ENCODE data around the gene HOXD4.

Gene HOXD4

DNA sequence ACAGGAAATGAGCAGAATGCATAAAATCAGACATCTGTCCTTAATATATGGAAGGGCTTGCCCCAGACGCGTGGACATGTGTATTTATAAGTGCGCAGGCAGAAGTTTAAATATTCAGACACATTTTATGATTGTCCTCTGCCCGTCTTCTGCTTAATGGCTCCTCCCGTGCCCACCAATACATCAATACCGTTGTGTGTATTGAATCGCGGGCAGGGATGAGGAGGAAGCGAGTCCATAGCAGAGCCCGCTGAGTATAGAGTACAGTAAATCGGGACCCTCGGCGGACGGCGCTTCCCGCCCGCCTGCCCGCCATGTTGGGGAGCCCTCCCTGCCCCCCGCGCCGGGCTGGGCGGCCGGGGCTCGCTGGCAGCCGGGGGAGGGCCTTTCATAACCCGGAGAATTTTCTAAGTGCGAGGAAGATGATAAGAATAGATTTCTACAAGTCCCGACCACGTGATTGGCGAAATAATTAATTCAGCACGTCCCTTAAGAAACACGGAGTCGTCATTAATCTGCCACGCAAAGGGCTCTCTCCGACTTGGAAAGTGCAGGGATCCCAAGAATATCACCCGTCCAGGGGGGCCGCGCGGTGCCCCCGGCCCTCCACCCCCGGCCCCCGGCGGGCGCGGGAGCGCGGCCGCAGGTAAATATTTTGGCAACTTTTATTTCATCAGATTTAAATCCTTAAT, 5.6 kb downstream of the HOXD4 start, which contains the start of gene HOXD3:
HOXD3 (plus strand) TSS at position 501 of the 692 bp plus-strand sequence. CDS start 11,808 bp downstream, outside the sequence.
- DNase-seq (ENCODE audit: low read depth) = no peak

DNA sequence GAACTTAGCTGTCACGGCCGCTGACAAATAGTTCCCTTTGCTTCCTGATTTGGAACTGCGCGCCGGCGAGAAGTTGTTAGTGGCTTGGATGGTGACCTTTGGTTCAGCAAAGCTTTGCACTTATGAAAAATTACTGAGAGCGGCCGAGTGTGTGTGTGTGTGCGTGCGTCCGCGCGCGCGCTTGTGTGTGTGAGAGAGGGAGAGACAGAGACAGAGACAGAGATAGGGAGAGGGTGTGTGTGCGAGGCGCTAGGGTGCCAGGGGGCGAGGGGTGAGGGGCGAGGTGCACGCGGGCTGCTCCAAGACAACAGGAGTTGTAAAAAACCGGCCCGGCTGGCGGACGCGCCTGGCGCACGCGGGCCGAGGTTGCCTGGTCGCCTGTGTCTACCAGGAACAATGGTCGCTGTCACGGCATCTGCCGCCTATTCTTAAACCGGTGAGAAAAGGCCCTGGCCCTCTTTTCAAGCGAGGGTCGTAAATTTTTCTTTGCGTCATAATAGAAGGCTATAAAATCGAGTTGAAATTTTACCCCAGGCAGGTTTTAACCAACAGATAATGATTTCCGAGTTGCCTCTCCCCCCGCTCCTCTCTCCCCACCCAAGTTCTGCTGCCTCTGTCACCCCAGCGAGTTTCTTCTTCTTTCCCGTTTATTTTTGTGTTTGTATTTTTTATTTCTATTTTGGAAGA, 6.3 kb downstream of the HOXD4 start:
- no peak for DNase-seq (ENCODE audit: low read depth)

DNA sequence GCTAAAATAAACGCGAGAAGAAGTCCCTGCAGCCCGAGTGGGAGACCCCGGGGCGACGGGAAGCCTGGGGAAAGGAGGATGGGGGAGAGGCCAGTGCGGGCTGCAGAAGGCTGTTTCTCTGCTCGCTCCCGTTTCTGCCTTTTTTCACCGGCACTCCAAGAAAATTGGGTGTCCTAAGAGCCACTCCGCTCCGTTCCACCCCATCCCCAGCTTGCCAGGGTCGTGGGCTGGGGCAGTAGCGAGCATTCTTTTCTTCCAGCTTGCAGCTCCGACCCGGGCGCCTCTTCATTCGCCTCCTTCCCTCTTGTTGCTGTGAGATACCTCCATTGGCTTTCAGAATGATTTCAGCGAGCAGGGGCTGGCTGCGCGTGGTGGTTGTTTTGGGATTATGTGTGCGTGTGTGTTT, 6.8 kb downstream of the HOXD4 start:
- DNase-seq (ENCODE audit: low read depth) = no peak

DNA sequence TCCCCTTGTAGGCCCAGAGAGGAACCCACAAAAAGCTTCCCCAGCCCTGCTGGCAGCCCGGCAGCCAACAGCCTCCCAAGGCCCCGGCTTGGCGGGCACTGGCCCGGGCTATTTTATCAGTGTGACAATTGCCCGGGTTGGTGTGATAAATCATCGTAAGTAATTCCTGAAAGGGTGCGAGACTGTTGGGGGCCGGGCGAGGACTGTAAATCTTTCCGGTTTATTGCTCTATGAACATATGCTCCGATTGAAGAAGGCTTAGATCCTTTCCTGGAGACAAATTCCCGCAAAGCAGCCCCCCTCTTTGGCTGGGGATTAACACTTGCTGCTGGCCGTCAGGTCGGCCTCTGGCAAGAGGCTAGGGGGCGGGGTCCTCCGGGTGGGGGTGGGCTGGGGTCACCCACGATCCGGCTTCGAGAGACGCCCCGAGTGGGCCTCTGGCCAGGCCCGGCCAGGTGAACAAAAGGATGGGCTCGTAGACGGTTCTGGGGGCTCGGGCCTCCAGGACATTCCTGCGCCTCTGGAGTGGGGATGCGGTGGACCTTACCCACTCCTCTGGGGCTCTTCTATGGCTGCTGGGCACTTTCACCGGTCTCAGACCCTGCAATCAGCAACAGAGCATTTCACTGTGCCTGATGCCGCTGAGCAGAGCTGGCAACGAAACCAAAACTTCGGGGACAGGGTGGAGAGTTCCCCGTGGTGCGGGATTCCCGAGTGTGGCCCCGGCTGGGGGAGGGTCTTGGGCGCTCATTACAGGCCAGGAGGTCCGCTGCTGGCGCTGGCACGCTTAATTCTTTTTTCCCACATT, 7.7 kb downstream of the HOXD4 start:
- DNase-seq (ENCODE audit: low read depth) = no peak

DNA sequence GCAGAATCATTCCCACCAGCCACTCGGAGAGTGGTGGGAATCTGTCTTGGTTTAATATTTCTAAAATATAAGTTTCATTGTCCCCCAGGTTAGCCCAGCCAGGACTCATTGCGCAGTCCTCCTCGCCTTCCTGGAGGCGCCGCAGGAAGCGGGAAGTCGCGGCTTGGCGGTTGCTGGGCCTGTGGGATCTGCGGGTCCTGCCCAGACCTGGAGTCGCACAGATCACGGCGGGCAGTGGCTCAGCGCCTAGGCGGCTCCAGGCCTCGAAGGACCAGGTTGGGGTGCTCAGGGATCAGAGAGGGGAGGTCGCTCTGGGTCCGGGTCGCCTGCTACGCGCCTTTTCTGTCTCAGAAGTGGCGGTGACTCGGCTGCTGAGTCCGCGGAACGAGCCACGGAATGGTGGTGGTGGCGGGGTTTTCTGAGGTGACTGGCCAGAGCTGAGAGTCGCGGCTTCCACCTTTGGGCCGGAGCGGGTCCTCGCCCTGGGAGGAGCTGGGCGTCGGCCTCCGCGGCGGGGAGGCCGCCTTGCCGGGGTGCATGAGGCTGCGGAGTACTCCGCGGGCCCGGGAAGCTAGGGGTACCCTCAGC, 8.4 kb downstream of the HOXD4 start:
- DNase-seq (ENCODE audit: low read depth) = no peak

DNA sequence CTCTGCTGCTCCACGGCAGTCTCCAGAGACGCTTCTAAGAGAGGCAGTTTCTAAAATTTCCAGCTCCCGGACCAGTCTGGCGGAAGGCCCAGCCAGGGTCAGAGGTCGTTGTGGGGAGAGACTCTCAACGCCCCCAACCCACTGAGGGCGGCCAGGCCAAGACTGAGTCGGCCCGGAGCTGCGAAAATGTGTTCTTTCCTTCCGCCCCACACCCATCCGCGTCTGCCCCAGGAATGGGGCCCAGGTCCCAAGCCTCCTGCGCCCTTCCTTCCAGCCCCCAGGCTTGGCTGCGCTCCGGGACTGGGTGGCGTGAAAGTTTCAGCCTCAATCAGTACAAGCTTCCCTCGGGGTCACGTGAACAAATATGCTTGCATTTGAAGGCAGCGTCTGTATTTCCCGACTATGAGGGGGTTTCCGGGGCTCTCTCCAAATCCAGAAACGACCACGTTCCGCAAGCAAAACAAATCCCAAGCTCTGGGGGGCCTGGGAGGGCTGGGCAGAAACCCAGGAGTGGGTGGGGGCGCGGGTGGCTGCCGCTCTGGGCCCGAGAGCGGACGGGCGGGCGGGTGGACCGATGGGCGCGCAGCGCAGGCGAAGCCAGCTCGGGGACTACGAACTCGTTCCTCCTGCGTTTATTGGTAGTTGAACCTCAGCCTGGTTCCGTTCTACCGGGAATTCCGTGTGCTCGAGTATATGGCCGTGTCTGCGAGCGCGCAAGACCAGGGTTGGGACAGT, 9.1 kb downstream of the HOXD4 start:
- DNase-seq (ENCODE audit: low read depth) = no peak

DNA sequence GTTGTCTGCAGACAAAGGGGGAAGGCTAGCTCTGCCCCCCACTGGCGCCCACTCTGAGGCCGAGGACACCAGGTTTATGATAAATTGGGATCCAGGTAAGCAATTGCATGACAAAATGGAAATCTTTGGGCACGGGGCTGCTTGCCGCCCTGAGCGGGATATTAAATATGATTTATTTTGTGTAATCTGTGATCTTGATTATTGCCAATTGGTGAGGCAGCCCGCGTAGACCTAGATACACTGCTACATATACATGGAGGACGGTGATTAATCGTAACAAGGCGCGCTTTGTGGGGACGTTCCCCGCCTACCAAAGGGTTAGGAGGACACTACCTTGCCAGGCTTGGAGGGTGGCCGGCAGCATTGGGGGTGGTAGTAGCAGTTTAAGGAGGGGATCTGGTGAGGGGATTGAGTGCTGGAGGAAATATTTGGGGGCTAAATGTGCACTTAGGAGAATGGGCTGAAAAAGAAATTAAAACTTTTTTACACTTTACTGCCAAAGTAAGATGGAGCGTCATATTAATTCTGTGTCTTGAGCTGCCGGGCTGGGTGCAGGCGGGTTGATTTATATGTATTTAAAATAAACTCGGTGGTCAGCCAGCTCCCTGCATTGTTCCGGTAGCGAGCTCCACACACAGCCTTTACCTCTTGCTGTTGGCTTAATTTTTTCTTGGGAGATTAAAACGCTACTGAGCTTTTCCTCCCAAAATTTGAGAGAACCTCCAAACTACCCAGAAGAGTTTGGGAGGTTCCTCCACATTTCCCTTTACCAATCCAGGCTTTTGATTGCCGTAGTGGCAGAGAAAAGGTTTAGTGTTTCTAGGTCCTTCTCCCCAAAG, 9.9 kb downstream of the HOXD4 start:
- DNase-seq (ENCODE audit: low read depth) = no peak

DNA sequence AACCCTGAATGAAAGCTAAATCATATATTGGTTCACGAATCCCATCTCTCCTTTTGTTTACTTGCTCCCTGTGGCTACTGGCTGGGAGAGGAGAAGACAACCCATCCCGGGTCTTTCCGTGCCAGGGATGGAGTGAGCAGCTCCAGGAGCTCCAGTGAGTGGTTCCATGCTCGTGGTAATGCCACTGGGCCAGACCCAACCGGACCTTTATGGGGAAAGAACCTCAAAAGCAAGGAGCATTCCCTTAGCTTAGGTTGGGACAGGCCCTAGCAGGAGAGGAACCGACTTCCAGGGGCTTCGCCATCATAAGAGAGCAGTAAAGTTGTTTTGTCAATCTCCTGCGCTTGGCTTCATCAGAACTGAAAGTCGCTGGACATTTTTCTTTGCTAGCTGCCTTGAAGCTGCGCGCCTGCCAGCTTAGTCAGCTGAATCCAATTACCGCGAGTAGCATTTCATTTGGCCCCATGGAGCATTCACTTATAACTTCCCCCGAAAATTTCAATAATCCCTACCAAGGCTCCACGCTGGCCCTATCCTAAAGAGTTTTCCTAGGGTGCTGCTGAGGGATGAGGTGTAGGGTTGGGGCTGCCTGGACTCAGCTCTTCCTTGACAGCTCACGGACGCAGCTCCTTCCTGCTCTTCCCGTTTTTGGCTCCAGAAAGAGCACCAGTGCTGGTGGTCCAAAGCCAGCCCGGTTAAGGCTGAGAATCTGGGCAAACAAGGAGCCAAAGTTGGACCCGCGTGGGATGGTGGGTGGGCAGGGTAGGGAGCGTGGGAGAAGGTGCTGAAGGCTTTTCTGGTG, 10.7 kb downstream of the HOXD4 start:
- DNase-seq (ENCODE audit: low read depth) = no peak

DNA sequence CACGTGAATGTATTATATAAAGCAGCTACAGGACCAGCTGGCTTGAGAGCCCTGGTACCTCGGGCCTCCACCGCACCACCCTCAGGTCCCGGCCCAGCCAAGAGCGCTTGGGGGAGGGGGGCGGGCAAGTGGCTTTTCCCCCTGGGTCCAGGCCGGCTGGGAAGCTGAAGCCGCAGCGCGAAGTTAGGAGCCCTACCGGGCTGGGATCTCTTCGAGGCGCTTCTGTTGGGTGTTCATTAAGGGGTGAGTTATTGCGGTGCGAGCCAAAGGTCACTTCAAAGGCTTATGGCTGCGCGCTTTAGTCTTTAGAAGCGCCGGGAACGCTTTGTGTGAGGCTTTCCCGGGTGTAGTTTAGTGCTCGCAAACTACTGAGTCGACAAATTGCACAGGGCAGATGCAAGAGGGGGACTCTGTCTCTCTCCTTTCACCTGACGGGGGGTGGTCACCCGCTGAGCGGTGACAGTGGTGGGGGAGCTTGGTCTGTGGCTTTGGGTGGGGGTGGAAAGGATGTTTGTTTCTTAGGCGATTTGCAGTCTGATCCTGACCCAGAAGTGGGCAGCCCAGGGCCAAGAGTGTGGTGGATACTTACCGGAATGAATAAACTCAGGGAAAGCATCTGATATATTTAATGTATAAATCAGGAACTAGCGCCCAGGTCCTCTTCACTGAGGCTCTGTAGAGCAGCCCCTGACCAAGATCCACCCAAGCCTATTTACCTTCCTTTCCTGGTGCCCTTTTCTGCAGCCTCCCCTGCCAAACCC, 11.7 kb downstream of the HOXD4 start:
- no peak for DNase-seq (ENCODE audit: low read depth)

DNA sequence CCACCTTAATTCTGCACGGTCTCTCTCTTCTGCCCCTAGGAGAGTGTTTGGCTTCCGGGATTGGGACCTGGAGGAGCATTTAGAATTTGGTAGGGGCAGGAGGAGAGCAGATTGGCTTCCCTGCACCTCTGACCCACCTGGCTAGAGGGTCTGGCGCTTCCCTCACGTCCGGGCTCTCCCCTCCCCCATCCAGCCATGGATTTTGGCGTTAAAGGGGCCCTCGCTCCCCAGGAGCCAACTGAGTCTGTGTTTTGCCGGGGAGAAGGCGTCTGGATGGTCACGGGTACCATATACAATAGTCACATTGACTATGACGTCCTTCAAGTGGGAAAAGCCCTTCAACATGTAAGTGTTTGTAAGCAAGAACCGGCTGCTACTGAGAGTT, 12.3 kb downstream of the HOXD4 start:
- no peak for DNase-seq (ENCODE audit: low read depth)

DNA sequence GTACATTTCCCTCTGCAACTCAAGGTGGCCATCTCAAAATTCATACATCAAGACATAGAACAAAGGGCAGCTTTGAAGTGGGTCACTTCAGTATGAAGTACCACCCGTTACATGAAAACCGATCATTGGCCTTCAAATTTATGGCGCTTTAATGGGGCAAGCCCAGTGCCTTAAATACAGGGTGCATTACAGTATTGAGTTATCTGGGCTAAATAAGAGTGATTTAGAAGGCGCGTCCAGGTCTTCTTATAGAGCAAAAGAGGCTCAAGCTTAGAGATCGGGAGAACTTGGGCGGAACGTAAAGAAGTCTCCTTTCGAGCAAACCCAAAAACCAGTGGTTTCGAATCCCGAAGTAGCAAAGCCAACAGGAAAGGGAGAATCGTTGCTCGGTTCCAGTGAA, 12.9 kb downstream of the HOXD4 start:
- DNase-seq (ENCODE audit: low read depth) = no peak

DNA sequence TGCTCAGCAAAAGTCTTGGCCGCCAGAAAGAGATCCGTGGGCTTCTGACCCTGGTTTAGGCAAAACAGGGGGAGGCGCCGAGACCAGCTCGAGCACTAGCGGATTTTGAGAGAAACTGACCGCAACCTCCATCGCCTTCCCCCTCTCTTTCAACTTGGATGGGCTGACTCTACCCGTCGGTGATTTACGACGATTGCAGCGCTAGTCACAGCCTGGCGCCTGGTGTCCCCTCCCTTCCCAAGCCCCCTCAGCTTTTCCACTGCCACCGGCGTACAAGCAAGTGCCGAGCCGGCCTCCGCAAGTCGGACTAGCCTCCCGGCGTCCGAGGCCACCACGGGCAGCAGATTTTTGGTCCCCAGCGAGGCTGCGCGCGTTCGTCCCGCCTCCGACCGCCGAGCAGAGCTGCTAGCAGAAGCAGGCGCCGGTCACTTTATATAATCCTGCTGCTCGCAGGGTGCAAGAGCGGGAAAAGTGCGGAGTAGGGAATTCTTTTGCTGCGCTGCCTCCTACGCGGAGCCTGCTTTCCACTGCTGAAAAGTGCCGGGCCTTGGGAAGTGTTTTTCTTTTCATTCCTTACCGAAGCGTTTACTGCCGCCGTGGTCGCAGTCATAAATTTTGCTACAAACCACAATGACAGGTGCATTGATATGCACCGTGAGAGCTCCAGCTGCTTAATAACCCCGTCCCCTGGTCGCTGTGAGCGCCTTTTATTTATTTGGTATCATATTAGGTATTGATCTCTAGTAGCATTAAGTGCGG, 13.4 kb downstream of the HOXD4 start:
- DNase-seq (ENCODE audit: low read depth) = no peak

DNA sequence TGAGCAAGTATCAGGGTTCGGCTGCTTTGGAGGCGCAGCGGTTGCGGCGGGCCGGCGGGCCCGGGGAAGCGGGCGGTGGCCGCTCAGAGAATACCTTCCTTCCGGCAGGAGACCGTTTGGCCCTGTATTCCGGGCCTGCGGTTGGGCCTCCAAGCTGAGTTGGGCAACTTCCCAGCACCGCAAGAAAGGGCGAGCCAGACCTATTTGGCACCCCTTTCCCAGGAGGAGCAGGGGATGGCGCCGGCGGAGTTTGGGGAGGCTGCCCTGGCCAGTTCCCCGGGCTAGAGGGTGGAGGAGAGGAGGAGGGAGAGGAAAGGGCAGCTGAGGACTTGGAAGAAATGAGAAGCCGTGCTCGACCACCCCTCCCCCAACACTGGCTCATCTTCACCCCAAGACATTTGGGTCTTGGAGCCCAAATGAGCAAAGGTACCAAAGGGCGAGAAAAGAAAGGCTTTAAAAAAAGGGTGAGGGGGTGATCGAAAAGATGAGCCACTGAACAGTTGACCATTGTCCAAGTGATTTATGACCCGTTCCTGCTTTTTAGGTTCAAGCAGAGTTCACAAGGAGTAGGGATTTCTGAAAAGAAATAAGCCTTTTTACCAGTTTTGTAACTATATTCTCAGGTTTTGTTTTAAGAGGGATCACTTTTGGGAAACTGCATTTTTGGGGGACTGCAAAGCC, 14.2 kb downstream of the HOXD4 start:
- no peak for DNase-seq (ENCODE audit: low read depth)

DNA sequence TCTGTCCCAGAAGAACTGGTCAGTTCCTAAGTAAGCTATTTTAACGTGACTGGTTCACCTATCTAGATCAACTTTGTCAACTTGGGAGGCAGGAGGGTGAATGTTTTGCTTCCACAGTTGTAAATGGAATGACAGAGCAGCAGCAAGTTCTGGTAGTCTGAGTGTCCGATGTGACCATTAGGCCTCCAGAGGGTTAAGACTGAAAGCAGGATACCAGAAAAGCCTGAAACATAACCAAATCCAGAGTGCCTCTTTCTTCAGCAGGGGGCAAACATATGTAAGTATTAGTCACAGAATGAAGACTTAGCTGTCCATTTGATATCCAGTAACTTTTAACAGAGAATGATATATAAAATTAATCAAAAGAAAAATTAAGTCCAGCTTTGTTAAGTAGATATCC, 14.9 kb downstream of the HOXD4 start:
- DNase-seq (ENCODE audit: low read depth) = no peak

DNA sequence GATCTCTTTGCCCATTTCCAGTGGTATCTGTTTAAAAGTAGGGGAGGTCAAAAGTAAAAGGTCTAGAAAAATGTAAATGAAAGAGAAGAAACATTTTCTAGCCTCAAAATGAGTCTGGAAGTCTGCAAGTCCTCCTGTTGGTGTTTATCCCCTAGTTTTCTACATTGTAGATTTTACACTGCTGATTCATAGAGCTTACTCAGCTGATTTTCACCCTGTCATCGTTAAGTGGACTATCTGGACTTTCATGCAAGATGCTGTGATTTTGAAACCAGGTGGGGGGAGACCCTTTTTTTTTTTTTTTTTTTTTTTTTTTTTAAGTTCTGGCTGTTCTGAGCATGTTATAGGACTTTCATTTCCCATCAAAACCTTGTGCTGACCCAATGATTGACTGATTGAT, 16.0 kb downstream of the HOXD4 start:
- no peak for DNase-seq (ENCODE audit: low read depth)

DNA sequence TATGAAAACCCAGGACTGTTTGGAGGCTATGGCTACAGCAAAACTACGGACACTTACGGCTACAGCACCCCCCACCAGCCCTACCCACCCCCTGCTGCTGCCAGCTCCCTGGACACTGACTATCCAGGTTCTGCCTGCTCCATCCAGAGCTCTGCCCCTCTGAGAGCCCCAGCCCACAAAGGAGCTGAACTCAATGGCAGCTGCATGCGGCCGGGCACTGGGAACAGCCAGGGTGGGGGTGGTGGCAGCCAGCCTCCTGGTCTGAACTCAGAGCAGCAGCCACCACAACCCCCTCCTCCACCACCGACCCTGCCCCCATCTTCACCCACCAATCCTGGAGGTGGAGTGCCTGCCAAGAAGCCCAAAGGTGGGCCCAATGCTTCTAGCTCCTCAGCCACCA, 17.8 kb downstream of the HOXD4 start:
- no peak for DNase-seq (ENCODE audit: low read depth)

DNA sequence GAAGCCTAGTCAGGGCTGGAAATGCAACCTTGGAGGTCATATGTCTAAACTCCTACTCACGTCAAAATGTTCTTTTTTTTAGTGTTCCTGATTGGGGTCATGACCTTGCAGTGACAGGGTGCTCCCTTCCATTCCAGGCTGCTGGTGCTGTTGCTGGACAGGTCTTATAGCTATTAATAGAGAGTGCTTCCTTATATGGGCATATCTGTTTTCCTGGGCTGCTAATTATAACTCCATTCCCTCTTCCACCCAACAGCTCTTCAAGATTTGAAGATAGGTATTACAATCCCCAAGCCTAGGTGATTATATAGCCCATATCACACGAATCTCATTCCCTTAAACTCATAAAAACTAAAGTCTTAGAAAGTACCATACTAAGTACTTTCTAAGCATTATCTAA, 18.4 kb downstream of the HOXD4 start:
- DNase-seq (ENCODE audit: low read depth) = no peak

All from non-pigmented ciliary epithelial cell (primary cell).